SK-N-SH (cell line): ENCODE measurements around the gene TCN1. TPM values are rescaled to one million over a fixed set of nuclear protein-coding genes. Genes with fewer than 3 reads are reported as not detected.

ENCODE experiments used
- CTCF ChIA-PET: fragments of 300-600, 350-600 bp; formaldehyde crosslinking; extraction: SDS; loops from one replicate; lab custom pipeline; 2021; lab: Yijun Ruan, JAX
- POLR2A ChIA-PET: fragments of 350-600 bp; sonication (Branson Sonifier 250); formaldehyde crosslinking; extraction: SDS; loops from one replicate; lab custom pipeline; 2020; ENCODE audit warnings: antibody characterized with exemption, inconsistent platforms; lab: Yijun Ruan, JAX
- DNase-seq: peaks from one replicate; pipeline ENCODE4 v3.0.0; 2012
- H2AFZ ChIP-seq: fragments of 200-600 bp; sonication (generic); 2 replicates; pipeline ENCODE4 v1.8.1; 2016; ENCODE audit warnings: antibody characterized with exemption, mild to moderate bottlenecking, low read depth
- H3F3A ChIP-seq: fragments of 200-600 bp; sonication (generic); replicated peaks from 2 replicates; pipeline ENCODE3; 2016; ENCODE audit warnings: antibody characterized with exemption, mild to moderate bottlenecking; ENCODE audit not compliant: insufficient read depth
- H3K27ac ChIP-seq, 2 experiments: fragments of 200-500 bp in 1 of 2; fragments of 200-600 bp in 1 of 2; sonication (Bioruptor generic) in 1 of 2; sonication (generic), shearing (Covaris generic) in 1 of 2; 2 replicates each; pipeline versions ENCODE4 v1.5.1 to v1.6.1; 2014 to 2016; ENCODE audit warnings: low read depth in 2 of 2, inconsistent platforms in 1 of 2, low read length in 1 of 2, mild to moderate bottlenecking in 1 of 2, mixed read lengths in 1 of 2
- H3K27me3 ChIP-seq: fragments of 200-600 bp; sonication (generic), shearing (Covaris generic); 2 replicates; pipeline ENCODE4 v1.6.1; 2016; ENCODE audit warnings: mixed run types; ENCODE audit not compliant: insufficient read depth
- H3K36me3 ChIP-seq, 2 experiments: fragments of 200-500 bp in 1 of 2; fragments of 200-600 bp in 1 of 2; sonication (Bioruptor generic) in 1 of 2; sonication (generic) in 1 of 2; replicated peaks in 1 of 2; 2 replicates each; pipeline versions ENCODE3 to v1.5.1; 2014 to 2016; ENCODE audit warnings: low read length in 1 of 2, mild to moderate bottlenecking in 1 of 2; ENCODE audit not compliant: insufficient read depth in 2 of 2, control insufficient read depth in 1 of 2
- H3K4me1 ChIP-seq, 2 experiments: fragments of 200-500 bp in 1 of 2; fragments of 200-600 bp in 1 of 2; sonication (Bioruptor generic) in 1 of 2; sonication (generic), shearing (Covaris generic) in 1 of 2; 2 replicates each; pipeline versions ENCODE4 v1.5.1 to v1.6.1; 2014 to 2016; ENCODE audit warnings: low read depth in 1 of 2, low read length in 1 of 2, mixed run types in 1 of 2; ENCODE audit not compliant: insufficient read depth in 2 of 2, control insufficient read depth in 1 of 2
- H3K4me2 ChIP-seq: fragments of 200-600 bp; sonication (generic), shearing (Covaris generic); 2 replicates; pipeline ENCODE4 v1.6.1; 2017; ENCODE audit warnings: mixed run types
- H3K4me3 ChIP-seq, 2 experiments: fragments of 200-500 bp in 1 of 2; fragments of 200-600 bp in 1 of 2; sonication (Bioruptor generic) in 1 of 2; sonication (generic), shearing (Covaris generic) in 1 of 2; 2 replicates each; pipeline versions ENCODE4 v1.5.1 to v1.8.1; 2014 to 2016; ENCODE audit warnings: low read depth in 2 of 2, inconsistent platforms in 1 of 2, low read length in 1 of 2, mild to moderate bottlenecking in 1 of 2, mixed read lengths in 1 of 2, moderate library complexity in 1 of 2
- H3K79me2 ChIP-seq: fragments of 200-600 bp; sonication (generic); 2 replicates; pipeline ENCODE4 v1.8.1; 2017; ENCODE audit warnings: mild to moderate bottlenecking; ENCODE audit not compliant: insufficient read depth
- H3K9ac ChIP-seq: fragments of 200-600 bp; sonication (generic); 2 replicates; pipeline ENCODE4 v1.6.1; 2017; ENCODE audit warnings: mixed run types
- H3K9me2 ChIP-seq: fragments of 200-600 bp; sonication (generic); 2 replicates; pipeline ENCODE4 v1.6.1; 2017; ENCODE audit warnings: mixed run types
- H3K9me3 ChIP-seq: fragments of 200-600 bp; sonication (generic); 2 replicates; pipeline ENCODE4 v1.6.1; 2017; ENCODE audit warnings: mixed run types, mild to moderate bottlenecking, moderate library complexity
- H4K20me1 ChIP-seq: fragments of 200-600 bp; sonication (generic); 2 replicates; pipeline ENCODE4 v1.6.1; 2017; ENCODE audit warnings: mild to moderate bottlenecking, mixed run types; ENCODE audit not compliant: insufficient read depth
- CHD2 ChIP-seq: fragments of 150-350 bp; IDR thresholded peaks from 2 replicates; pipeline ENCODE4 v1.6.1; 2018; ENCODE audit warnings: low read length; ENCODE audit not compliant: partially characterized antibody
- ELF1 ChIP-seq: IDR thresholded peaks from 2 replicates; pipeline ENCODE4 v1.4.0; 2012
- FOSL2 ChIP-seq: IDR thresholded peaks from 2 replicates; pipeline ENCODE4 v1.4.0; 2012; ENCODE audit warnings: low read depth, mild to moderate bottlenecking, moderate library complexity, borderline replicate concordance
- FOXJ3 ChIP-seq: sonication (generic); formaldehyde crosslinking; IDR thresholded peaks from 2 replicates; pipeline ENCODE4 v1.5.1; 2020; ENCODE audit warnings: mild to moderate bottlenecking, missing genetic modification reagents
- JUND ChIP-seq: IDR thresholded peaks from 2 replicates; pipeline ENCODE4 v1.4.0; 2012
- NFIC ChIP-seq: IDR thresholded peaks from 2 replicates; pipeline ENCODE4 v1.4.0; 2012; ENCODE audit warnings: borderline replicate concordance
- RFX5 ChIP-seq: IDR thresholded peaks from 2 replicates; pipeline ENCODE4 v1.6.1; 2012; ENCODE audit warnings: mild to moderate bottlenecking, improper control_type of control experiment, low read length
- RXRA ChIP-seq: IDR thresholded peaks from 2 replicates; pipeline ENCODE4 v1.4.0; 2012; ENCODE audit warnings: low read depth, mild to moderate bottlenecking, borderline replicate concordance
- SMC3 ChIP-seq: IDR thresholded peaks from 2 replicates; pipeline ENCODE4 v1.6.1; 2012; ENCODE audit warnings: low read depth, low read length, improper control_type of control experiment
- USF2 ChIP-seq: fragments of 150-350 bp; IDR thresholded peaks from 2 replicates; pipeline ENCODE4 v1.6.1; 2017; ENCODE audit warnings: antibody characterized with exemption, low read length, low read depth, borderline replicate concordance
- ZBTB33 ChIP-seq: IDR thresholded peaks from 2 replicates; pipeline ENCODE4 v1.4.0; 2012; ENCODE audit warnings: low read depth, borderline replicate concordance
- WGBS: methylation state at CpG from one replicate; pipeline ENCODE4 v1.1.6; 2017; ENCODE audit warnings: low lambda C conversion rate; 5-methylcytosine and 5-hydroxymethylcytosine counted together
- polyA plus RNA-seq, 3 experiments: library from polyadenylated mRNA; depleted of rRNA; stranded (reverse); fragments of >200 nt; gene quantifications; 2 replicates each; pipeline ENCODE4 v1.2.3, GENCODE V29; 2012
- TF ChIP-seq, protein P1 (sequence below): IDR thresholded peaks from 2 replicates; pipeline ENCODE4; 2012
- TF ChIP-seq, protein P2 (sequence below): IDR thresholded peaks from 2 replicates; pipeline ENCODE4 v1.4.0; 2012; ENCODE audit warnings: low read depth
- TF ChIP-seq, protein P3 (sequence below): IDR thresholded peaks from 2 replicates; pipeline ENCODE4 v1.4.0; 2012; ENCODE audit warnings: low read depth, borderline replicate concordance

Gene TCN1
- polyA plus RNA-seq, 1 of the 3 experiments (the other 2 are of a cell fraction): 0.03 TPM

DNA sequence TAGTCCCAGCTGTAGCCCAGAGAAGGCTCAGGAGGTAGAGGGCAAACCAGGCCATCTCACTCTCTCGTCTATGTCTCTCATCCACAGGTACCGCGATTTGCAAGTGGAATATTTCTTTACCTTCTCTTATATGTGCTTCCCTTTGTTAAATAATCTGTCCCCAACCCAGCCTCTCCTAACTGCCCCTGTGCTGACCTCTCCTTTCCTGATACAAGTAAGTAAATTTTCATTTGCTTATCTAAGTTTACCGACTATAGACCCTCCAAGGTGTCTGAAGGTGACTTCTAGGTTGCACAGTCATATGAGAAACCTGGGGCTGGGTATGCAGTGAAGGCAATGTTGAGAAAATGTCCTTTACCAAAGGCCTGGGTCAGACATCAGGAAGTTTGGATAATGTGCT lies 20.9 kb downstream of the TCN1 start, which contains the start of gene CBLIF:
CBLIF (minus strand) TSS at position 101 of the 400 bp plus-strand sequence; CDS start at position 55, 46 bp downstream.
- POLR2A ChIA-PET: no interaction called here
- 42% methylated on average over 4 of the region's 4 CpGs for WGBS

GRCh38 chr11:59842316-59842715 lies 24.0 kb downstream of the TCN1 start:
- no peak overlapping the region for H3K9ac ChIP-seq
- ChIA-PET POLR2A (no interaction called here), CTCF (interaction anchor here (1.4 kb wide), 1 partner anchor 20 kb away, joined by 3 read pairs; no protein-coding TSS in a partner anchor)
- no peak overlapping the region for H3K27ac ChIP-seq
- peak; percentile 4 for DNase-seq
- 25% methylated on average over 12 of the region's 12 CpGs for WGBS
- H3K36me3 ChIP-seq: no peaks in the 10 kb centered on the region
- H3K4me1 ChIP-seq: no peaks in the 10 kb centered on the region
- H3K4me3 ChIP-seq: no peak overlapping the region
- H3K9me3 ChIP-seq: no peaks in the 10 kb centered on the region
- no peak overlapping the region for H3K4me2 ChIP-seq
- no peaks in the 10 kb centered on the region for H4K20me1 ChIP-seq
- no peak for TF ChIP-seq RFX5
- TF ChIP-seq NFIC: peak; percentile 60
- H3K79me2 ChIP-seq: no peaks in the 10 kb centered on the region
- H3K9me2 ChIP-seq: no peaks in the 10 kb centered on the region
- H3K27me3 ChIP-seq: no peaks in the 10 kb centered on the region; the same call in 1 of the 2 replicates
- no peaks in the 10 kb centered on the region for H3F3A ChIP-seq
- no peak overlapping the region for H2AFZ ChIP-seq

More for the DNA sequence above, 20.9 kb downstream of the TCN1 start, which contains the start of gene CBLIF:
- DNase-seq: no peak
- no peaks in the 10 kb centered on the region for H3K79me2 ChIP-seq
- no peaks in the 10 kb centered on the region for H3K9me3 ChIP-seq
- CTCF ChIA-PET: interaction anchor here (1.4 kb wide), 1 partner anchor 22 kb away, joined by 4 read pairs; no protein-coding TSS in a partner anchor
- H2AFZ ChIP-seq: no peak within 1 kb of the TSS
- no peak within 1 kb of the TSS for H3K9ac ChIP-seq
- H3K4me2 ChIP-seq: no peak within 1 kb of the TSS
- no peaks in the 10 kb centered on the region for H3K4me1 ChIP-seq
- no peaks in the 10 kb centered on the region; the same call in 1 of the 2 replicates for H3K27me3 ChIP-seq
- H3F3A ChIP-seq: no peaks in the 10 kb centered on the region
- H4K20me1 ChIP-seq: no peaks in the 10 kb centered on the region
- H3K4me3 ChIP-seq: no peak within 1 kb of the TSS
- no peaks in the 10 kb centered on the region for H3K36me3 ChIP-seq
- TF ChIP-seq, protein P1, sequence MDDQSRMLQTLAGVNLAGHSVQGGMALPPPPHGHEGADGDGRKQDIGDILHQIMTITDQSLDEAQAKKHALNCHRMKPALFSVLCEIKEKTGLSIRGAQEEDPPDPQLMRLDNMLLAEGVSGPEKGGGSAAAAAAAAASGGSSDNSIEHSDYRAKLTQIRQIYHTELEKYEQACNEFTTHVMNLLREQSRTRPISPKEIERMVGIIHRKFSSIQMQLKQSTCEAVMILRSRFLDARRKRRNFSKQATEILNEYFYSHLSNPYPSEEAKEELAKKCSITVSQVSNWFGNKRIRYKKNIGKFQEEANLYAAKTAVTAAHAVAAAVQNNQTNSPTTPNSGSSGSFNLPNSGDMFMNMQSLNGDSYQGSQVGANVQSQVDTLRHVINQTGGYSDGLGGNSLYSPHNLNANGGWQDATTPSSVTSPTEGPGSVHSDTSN: no peak
- H3K27ac ChIP-seq: no peak within 1 kb of the TSS
- no peaks in the 10 kb centered on the region for H3K9me2 ChIP-seq

DNA sequence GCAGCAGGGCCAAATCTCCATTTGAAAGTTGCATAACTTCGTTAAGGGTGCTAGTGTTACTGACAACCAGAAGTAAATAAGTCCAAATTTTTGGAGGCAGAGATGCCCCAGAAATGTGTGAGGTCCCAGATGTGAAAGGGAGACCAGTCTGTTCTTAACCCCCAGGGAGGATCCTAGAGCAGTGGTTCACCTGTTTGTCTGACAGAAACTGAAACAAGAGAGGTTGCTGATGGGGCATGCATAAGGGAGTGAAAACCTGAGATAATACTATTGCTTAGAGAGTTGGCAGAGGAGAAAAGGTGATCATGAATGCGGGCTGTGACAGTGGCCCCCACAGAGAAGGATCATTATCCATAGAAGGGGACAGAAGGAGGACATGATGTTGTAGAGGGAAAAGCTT lies 24.8 kb downstream of the TCN1 start:
- H3K9me3 ChIP-seq: no peaks in the 10 kb centered on the region
- H3K36me3 ChIP-seq: no peaks in the 10 kb centered on the region
- no peaks in the 10 kb centered on the region for H3K4me1 ChIP-seq
- H3K9ac ChIP-seq: no peak overlapping the region
- H3K4me2 ChIP-seq: no peak overlapping the region
- no peak overlapping the region for H3K27ac ChIP-seq
- no peak overlapping the region for H2AFZ ChIP-seq
- H3K27me3 ChIP-seq: no peaks in the 10 kb centered on the region; the same call in 1 of the 2 replicates
- POLR2A ChIA-PET: no interaction called here
- no peaks in the 10 kb centered on the region for H3K9me2 ChIP-seq
- WGBS: 39% methylated on average over 2 of the region's 2 CpGs
- CTCF ChIA-PET: no interaction called here
- no peaks in the 10 kb centered on the region for H4K20me1 ChIP-seq
- no peaks in the 10 kb centered on the region for H3F3A ChIP-seq
- TF ChIP-seq, protein P2, sequence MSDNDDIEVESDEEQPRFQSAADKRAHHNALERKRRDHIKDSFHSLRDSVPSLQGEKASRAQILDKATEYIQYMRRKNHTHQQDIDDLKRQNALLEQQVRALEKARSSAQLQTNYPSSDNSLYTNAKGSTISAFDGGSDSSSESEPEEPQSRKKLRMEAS: no peak
- TF ChIP-seq, protein P1: no peak
- no peak for TF ChIP-seq NFIC
- no peak for TF ChIP-seq FOSL2
- TF ChIP-seq USF2: no peak
- TF ChIP-seq ZBTB33: no peak
- no peak for TF ChIP-seq RXRA
- no peak for TF ChIP-seq FOXJ3 (CRISPR knock-in tag)
- no peak for TF ChIP-seq JUND
- TF ChIP-seq, protein P3, sequence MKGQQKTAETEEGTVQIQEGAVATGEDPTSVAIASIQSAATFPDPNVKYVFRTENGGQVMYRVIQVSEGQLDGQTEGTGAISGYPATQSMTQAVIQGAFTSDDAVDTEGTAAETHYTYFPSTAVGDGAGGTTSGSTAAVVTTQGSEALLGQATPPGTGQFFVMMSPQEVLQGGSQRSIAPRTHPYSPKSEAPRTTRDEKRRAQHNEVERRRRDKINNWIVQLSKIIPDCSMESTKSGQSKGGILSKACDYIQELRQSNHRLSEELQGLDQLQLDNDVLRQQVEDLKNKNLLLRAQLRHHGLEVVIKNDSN: no peak
- no peak for TF ChIP-seq SMC3
- no peak for TF ChIP-seq CHD2
- no peak for TF ChIP-seq RFX5
- no peak for TF ChIP-seq ELF1
- H3K4me3 ChIP-seq: no peak overlapping the region
- no peaks in the 10 kb centered on the region for H3K79me2 ChIP-seq
- DNase-seq: no peak
